Ureter (tissue), 1 donor: ENCODE data around the gene ATP8B4. TPM values are rescaled to one million over a fixed set of nuclear protein-coding genes. Genes with fewer than 3 reads are reported as not detected.
"Not testable (repeated sequence)": the region's sequence is repeated elsewhere in the genome, so short reads cannot be mapped to it uniquely, and the experiment has no call there.

Experiments
- DNase-seq: peaks from one replicate; pipeline ENCODE4 v3.0.0-alpha.2; 2020; ENCODE audit warnings: low spot score
- total RNA-seq: library from RNA; stranded (reverse); gene quantifications from one replicate; pipeline ENCODE4 v1.2.4, GENCODE V29; 2023
- donor health status: DM: yes; HTN: yes; CAD: no.

ATP8B4 gene
- total RNA-seq, 1 donor from 2014 or later, result 29.2 TPM

GRCh38 chr15:50108461-50108860 lies 10.6 kb downstream of the ATP8B4 start:
- no peak for DNase-seq

- no peak for DNase-seq
Measured at GRCh38 chr15:50107591-50108408, 11.2 kb downstream of the ATP8B4 start.

GRCh38 chr15:50107157-50107556 lies 11.9 kb downstream of the ATP8B4 start:
- no peak for DNase-seq

- DNase-seq, result no peak
Measured at GRCh38 chr15:50106457-50106856, 12.6 kb downstream of the ATP8B4 start.

- DNase-seq, result no peak
Measured at GRCh38 chr15:50100486-50100885, 18.5 kb downstream of the ATP8B4 start.

- no peak for DNase-seq
Measured at GRCh38 chr15:50098545-50098944, 20.5 kb downstream of the ATP8B4 start.

- DNase-seq, result no peak
Measured at GRCh38 chr15:50095938-50096821, 22.9 kb downstream of the ATP8B4 start.

- DNase-seq, result not testable (repeated sequence)
Measured at GRCh38 chr15:50089386-50089785, 29.6 kb downstream of the ATP8B4 start.

- DNase-seq, result no peak
Measured at GRCh38 chr15:50084932-50085331, 34.1 kb downstream of the ATP8B4 start.

GRCh38 chr15:50083424-50084025 lies 35.5 kb downstream of the ATP8B4 start:
- no peak for DNase-seq

- DNase-seq, result no peak
Measured at GRCh38 chr15:50082066-50082465, 37.0 kb downstream of the ATP8B4 start.

GRCh38 chr15:50077651-50078050 lies 41.4 kb downstream of the ATP8B4 start:
- DNase-seq, result no peak

GRCh38 chr15:50077176-50077575 lies 41.9 kb downstream of the ATP8B4 start:
- no peak for DNase-seq

- DNase-seq, result no peak
Measured at GRCh38 chr15:50075319-50075718, 43.7 kb downstream of the ATP8B4 start.

GRCh38 chr15:50071551-50072258 lies 47.3 kb downstream of the ATP8B4 start:
- DNase-seq, result no peak

- no peak for DNase-seq
Measured at GRCh38 chr15:50068016-50068415, 51.0 kb downstream of the ATP8B4 start.

- no peak for DNase-seq
Measured at GRCh38 chr15:50067254-50067653, 51.8 kb downstream of the ATP8B4 start.

GRCh38 chr15:50066666-50067065 lies 52.4 kb downstream of the ATP8B4 start:
- no peak for DNase-seq

- DNase-seq, result no peak
Measured at GRCh38 chr15:50066202-50066601, 52.8 kb downstream of the ATP8B4 start.

GRCh38 chr15:50065279-50065678 lies 53.8 kb downstream of the ATP8B4 start:
- DNase-seq, result no peak

- DNase-seq, result no peak
Measured at GRCh38 chr15:50064673-50065072, 54.4 kb downstream of the ATP8B4 start.

- no peak for DNase-seq
Measured at GRCh38 chr15:50063226-50063625, 55.8 kb downstream of the ATP8B4 start.
